GM12878 (cell line): ENCODE results near the gene UBE2L6. TPM values are rescaled to one million over a fixed set of nuclear protein-coding genes. Genes with fewer than 3 reads are reported as not detected.

ENCODE experiments used
- EGR1 ChIP-seq, 2 experiments: IDR thresholded peaks; 1 replicate in 1 of 2; 2 replicates in 1 of 2; pipeline ENCODE4 v1.6.1; 2011 to 2012; ENCODE audit warnings: low read depth in 2 of 2, low read length in 2 of 2, borderline replicate concordance in 1 of 2, mild to moderate bottlenecking in 1 of 2, moderate library complexity in 1 of 2
- ELK1 ChIP-seq: IDR thresholded peaks from 2 replicates; pipeline ENCODE4 v1.6.1; 2012; ENCODE audit warnings: low read depth, low read length, improper control_type of control experiment
- FOS ChIP-seq: IDR thresholded peaks from 3 replicates; pipeline ENCODE4 v1.6.1; 2011; ENCODE audit warnings: borderline replicate concordance; ENCODE audit not compliant: insufficient read length; ENCODE audit errors: extremely low read depth
- MEF2B ChIP-seq: fragments of 450-650 bp; IDR thresholded peaks from 2 replicates; pipeline ENCODE4 v1.6.1; 2018; ENCODE audit warnings: mild to moderate bottlenecking, moderate library complexity; ENCODE audit not compliant: partially characterized antibody, poor library complexity, severe bottlenecking
- MYB ChIP-seq: fragments of 150-350 bp; IDR thresholded peaks from 2 replicates; pipeline ENCODE4 v1.6.1; 2014; ENCODE audit warnings: mild to moderate bottlenecking, low read depth, low read length, borderline replicate concordance
- NR2C2 ChIP-seq: IDR thresholded peaks from 2 replicates; pipeline ENCODE4 v1.6.1; 2011; ENCODE audit warnings: borderline replicate concordance, low read depth; ENCODE audit not compliant: control insufficient read depth, insufficient read length
- RB1 ChIP-seq: fragments of 450-650 bp; formaldehyde crosslinking; IDR thresholded peaks from 2 replicates; pipeline ENCODE4 v1.6.1; 2017; ENCODE audit warnings: mild to moderate bottlenecking, borderline replicate concordance
- SIX5 ChIP-seq: IDR thresholded peaks from 2 replicates; pipeline ENCODE4 v1.6.1; 2011; ENCODE audit warnings: mild to moderate bottlenecking, low read depth, low read length, moderate library complexity; ENCODE audit not compliant: severe bottlenecking
- ZBTB40 ChIP-seq: fragments of 450-650 bp; IDR thresholded peaks from 2 replicates; pipeline ENCODE4 v1.6.1; 2016; ENCODE audit warnings: mild to moderate bottlenecking, moderate library complexity, borderline replicate concordance
- ZNF384 ChIP-seq: IDR thresholded peaks from 2 replicates; pipeline ENCODE4 v1.6.1; 2012; ENCODE audit warnings: low read depth, mild to moderate bottlenecking, low read length, improper control_type of control experiment, borderline replicate concordance
- polyA plus RNA-seq, 11 experiments: library from polyadenylated mRNA; depleted of rRNA in 4 of 11; unstranded in 6 of 11; stranded (reverse) in 5 of 11; fragments of >200 nt; fragmentation: Nextera tagmentation in 4 of 11; fragmentation: Illumina TruSeq in 1 of 11; extraction: Ambion mirVana in 4 of 11; extraction: Trizol in 1 of 11; gene quantifications; 1 replicate in 1 of 11; 2 replicates in 10 of 11; pipeline versions ENCODE4 v1.2.1 to v1.2.3, GENCODE V29; 2011 to 2016; ENCODE audit warnings: inconsistent platforms in 2 of 11, missing spikeins in 2 of 11, low read depth in 1 of 11
- total RNA-seq, 4 experiments: library from RNA; depleted of rRNA in 3 of 4; stranded (reverse); fragments of >200 nt in 3 of 4; fragmentation: Illumina TruSeq in 1 of 4; extraction: Trizol in 1 of 4; gene quantifications; 2 replicates each; pipeline versions ENCODE4 v1.2.1 to v1.2.3, GENCODE V29; 2013 to 2021
- TF ChIP-seq, protein P1 (sequence below): IDR thresholded peaks from 2 replicates; pipeline ENCODE4 v1.6.1; 2011; ENCODE audit warnings: low read depth, low read length, improper control_type of control experiment, borderline replicate concordance
- TF ChIP-seq, protein P2 (sequence below): fragments of 450-650 bp; IDR thresholded peaks from 2 replicates; pipeline ENCODE4 v1.6.1; 2017; ENCODE audit warnings: mild to moderate bottlenecking

The UBE2L6 gene
- total and polyA plus RNA-seq, 10 of the 15 experiments (the other 5 are each of a cell fraction or from before 2014, with no cell fraction given) = 114 to 295 (median 173) TPM

DNA sequence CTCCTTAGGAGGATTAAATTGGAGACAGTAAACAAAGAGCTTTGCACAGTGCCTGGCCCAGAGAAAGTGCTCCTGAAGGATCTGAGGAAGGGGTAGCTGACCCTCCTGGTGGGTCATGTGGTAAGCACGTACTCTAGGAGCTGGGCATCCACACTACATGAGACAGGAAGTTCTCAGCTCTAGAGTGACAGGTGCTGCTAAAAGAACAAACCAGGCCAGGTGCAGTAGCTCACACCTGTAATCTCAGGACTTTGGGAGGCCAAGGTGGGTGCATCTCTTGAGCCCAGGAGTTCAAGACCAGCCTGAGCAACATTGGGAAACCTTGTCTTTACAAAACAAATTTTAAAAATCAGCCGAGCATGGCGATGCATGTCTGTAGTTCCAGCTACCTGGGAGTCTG lies 65.1 kb downstream of the UBE2L6 start (continued):
- TF ChIP-seq, protein P1, sequence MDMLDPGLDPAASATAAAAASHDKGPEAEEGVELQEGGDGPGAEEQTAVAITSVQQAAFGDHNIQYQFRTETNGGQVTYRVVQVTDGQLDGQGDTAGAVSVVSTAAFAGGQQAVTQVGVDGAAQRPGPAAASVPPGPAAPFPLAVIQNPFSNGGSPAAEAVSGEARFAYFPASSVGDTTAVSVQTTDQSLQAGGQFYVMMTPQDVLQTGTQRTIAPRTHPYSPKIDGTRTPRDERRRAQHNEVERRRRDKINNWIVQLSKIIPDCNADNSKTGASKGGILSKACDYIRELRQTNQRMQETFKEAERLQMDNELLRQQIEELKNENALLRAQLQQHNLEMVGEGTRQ = no peak
- TF ChIP-seq RB1 (no peak), ZBTB40 (no peak), ZNF384 (no peak), ELK1 (no peak), MYB (no peak), FOS (no peak), MEF2B (no peak), SIX5 (no peak), NR2C2 (no peak), EGR1 (IDR thresholded peaks at IDR 0.05; ENCODE audit: borderline replicate concordance in 1 of 2, low read depth in 2 of 2, low read length in 2 of 2) (no peak)
- TF ChIP-seq, protein P2, sequence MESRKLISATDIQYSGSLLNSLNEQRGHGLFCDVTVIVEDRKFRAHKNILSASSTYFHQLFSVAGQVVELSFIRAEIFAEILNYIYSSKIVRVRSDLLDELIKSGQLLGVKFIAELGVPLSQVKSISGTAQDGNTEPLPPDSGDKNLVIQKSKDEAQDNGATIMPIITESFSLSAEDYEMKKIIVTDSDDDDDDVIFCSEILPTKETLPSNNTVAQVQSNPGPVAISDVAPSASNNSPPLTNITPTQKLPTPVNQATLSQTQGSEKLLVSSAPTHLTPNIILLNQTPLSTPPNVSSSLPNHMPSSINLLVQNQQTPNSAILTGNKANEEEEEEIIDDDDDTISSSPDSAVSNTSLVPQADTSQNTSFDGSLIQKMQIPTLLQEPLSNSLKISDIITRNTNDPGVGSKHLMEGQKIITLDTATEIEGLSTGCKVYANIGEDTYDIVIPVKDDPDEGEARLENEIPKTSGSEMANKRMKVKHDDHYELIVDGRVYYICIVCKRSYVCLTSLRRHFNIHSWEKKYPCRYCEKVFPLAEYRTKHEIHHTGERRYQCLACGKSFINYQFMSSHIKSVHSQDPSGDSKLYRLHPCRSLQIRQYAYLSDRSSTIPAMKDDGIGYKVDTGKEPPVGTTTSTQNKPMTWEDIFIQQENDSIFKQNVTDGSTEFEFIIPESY = no peak
- TF ChIP-seq, all 136 proteins: peak for 0
